CD8-positive, alpha-beta memory T cell (primary cell): ENCODE results near the gene CAMSAP1. TPM values are rescaled to one million over a fixed set of nuclear protein-coding genes. Genes with fewer than 3 reads are reported as not detected.

Experiments used
- CTCF ChIA-PET: fragments of 350-600 bp; sonication (Branson Sonifier 250); formaldehyde crosslinking; loops from one replicate; lab custom pipeline; 2021; ENCODE audit warnings: antibody characterized with exemption; lab: Charles Lee
- POLR2A ChIA-PET: fragments of 350-600 bp; sonication (Branson Sonifier 250); formaldehyde crosslinking; loops from one replicate; lab custom pipeline; 2021; ENCODE audit warnings: antibody characterized with exemption; lab: Charles Lee
- DNase-seq, 5 donors: peaks; one replicate each; pipeline versions ENCODE4 v3.0.0 to v3.0.0-alpha.2; 2020 to 2022; ENCODE audit warnings: mixed read lengths in 1 of 5
- H3K27ac ChIP-seq: one replicate; pipeline ENCODE4 v1.7.0; 2013; ENCODE audit warnings: low read depth, mild to moderate bottlenecking, low read length, moderate library complexity
- H3K27me3 ChIP-seq: 2 replicates; pipeline ENCODE4 v1.7.0; 2013; ENCODE audit warnings: low read length, mild to moderate bottlenecking; ENCODE audit not compliant: insufficient read depth, poor library complexity, severe bottlenecking
- H3K36me3 ChIP-seq: 2 replicates; pipeline ENCODE4 v1.7.0; 2013; ENCODE audit warnings: mild to moderate bottlenecking, low read length, moderate library complexity; ENCODE audit not compliant: insufficient read depth
- H3K4me1 ChIP-seq: 2 replicates; pipeline ENCODE4 v1.7.0; 2013; ENCODE audit warnings: mild to moderate bottlenecking, low read length, moderate library complexity; ENCODE audit not compliant: insufficient read depth
- H3K4me3 ChIP-seq: 2 replicates; pipeline ENCODE4 v1.7.0; 2013; ENCODE audit warnings: mild to moderate bottlenecking, low read length
- H3K9me3 ChIP-seq: 2 replicates; pipeline ENCODE4 v1.7.0; 2013; ENCODE audit warnings: mild to moderate bottlenecking, low read length
- H3K27ac Mint-ChIP-seq, 8 donors: one replicate each; pipeline ENCODE4 v1.8.0; 2020 to 2021; ENCODE audit warnings: mixed read lengths in 8 of 8, mild to moderate bottlenecking in 6 of 8, inconsistent platforms in 3 of 8, moderate library complexity in 3 of 8
- H3K27me3 Mint-ChIP-seq, 2 donors: one replicate each; pipeline ENCODE4 v1.8.0; 2020 to 2021; ENCODE audit warnings: mixed read lengths in 2 of 2, mild to moderate bottlenecking in 1 of 2, moderate library complexity in 1 of 2
- H3K36me3 Mint-ChIP-seq, 3 donors: one replicate each; pipeline ENCODE4 v1.8.0; 2020 to 2021; ENCODE audit warnings: mixed read lengths in 3 of 3, inconsistent platforms in 1 of 3, mild to moderate bottlenecking in 1 of 3
- H3K4me1 Mint-ChIP-seq, 3 donors: one replicate each; pipeline ENCODE4 v1.8.0; 2020 to 2021; ENCODE audit warnings: mixed read lengths in 3 of 3, inconsistent platforms in 1 of 3, mild to moderate bottlenecking in 1 of 3
- H3K4me3 Mint-ChIP-seq, 7 donors: one replicate each; pipeline ENCODE4 v1.8.0; 2020 to 2021; ENCODE audit warnings: mixed read lengths in 7 of 7, mild to moderate bottlenecking in 6 of 7, moderate library complexity in 4 of 7, inconsistent platforms in 2 of 7
- H3K9me3 Mint-ChIP-seq, 5 donors: one replicate each; pipeline ENCODE4 v1.8.0; 2020 to 2022; ENCODE audit warnings: mixed read lengths in 5 of 5, mild to moderate bottlenecking in 3 of 5, moderate library complexity in 2 of 5, inconsistent platforms in 1 of 5
- polyA plus RNA-seq: library from polyadenylated mRNA; unstranded; fragments of 300-500 nt; fragmentation: Illumina TruSeq; gene quantifications from one replicate; pipeline ENCODE4 v1.2.3, GENCODE V29; 2021
- total RNA-seq, 2 experiments: library from RNA; stranded (reverse); gene quantifications; one replicate each; pipeline ENCODE4 v1.2.3, GENCODE V29; 2021

The CAMSAP1 gene
- total and polyA plus RNA-seq, 3 experiments from 2014 or later = 2.2 to 33.7 (median 30.4) TPM

DNA sequence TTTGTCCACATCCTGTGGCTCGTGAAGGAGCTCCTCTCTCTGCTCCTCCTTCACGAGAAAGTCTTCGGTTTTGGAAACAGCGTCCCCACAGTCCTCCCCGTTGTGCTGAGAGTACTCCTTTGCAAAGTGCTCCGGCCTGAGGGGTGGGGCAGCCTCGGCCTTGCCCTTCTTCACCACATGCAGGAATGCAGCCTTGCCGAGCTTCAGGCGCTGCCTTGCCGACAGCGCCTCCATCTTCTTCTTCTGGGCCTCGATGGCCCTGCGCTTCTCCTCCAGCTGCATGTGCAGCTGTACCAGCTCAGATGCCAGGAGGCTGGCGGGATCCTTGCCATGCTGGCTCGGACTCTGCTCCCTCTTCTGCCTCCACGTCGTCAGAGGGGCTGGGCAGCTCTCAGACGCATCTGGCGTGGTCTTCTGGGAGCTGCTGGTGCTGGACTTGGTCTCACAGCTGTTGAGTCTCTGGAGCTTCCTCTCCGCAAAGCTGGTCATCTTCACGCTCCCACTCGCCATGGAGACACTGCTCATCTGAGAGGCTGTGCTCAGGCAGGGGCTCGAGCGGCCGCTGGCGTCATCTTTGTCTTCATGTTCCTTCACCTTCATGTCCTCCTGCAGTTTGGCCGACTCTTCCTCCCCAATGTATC, 85.5 kb downstream of the CAMSAP1 start:
- ChIA-PET CTCF (no interaction called here), POLR2A (no interaction called here)
- Mint-ChIP-seq H3K27me3 (no peaks in the 10 kb centered on the region), H3K4me1 (peaks cover 0 to 3% (median 3%) of the 10 kb centered on the region in 3 donors), H3K4me3 (no peak overlapping the region), H3K27ac (no peak overlapping the region), H3K9me3 (no peaks in the 10 kb centered on the region), H3K36me3 (peaks cover 15 to 92% (median 30%) of the 10 kb centered on the region in 3 donors)
- Histone ChIP-seq H3K4me1 (no peaks in the 10 kb centered on the region), H3K27ac (no peak overlapping the region), H3K36me3 (peaks cover 33% of the 10 kb centered on the region), H3K27me3 (no peaks in the 10 kb centered on the region), H3K9me3 (no peaks in the 10 kb centered on the region), H3K4me3 (no peak overlapping the region)
- DNase-seq = no peak

DNA sequence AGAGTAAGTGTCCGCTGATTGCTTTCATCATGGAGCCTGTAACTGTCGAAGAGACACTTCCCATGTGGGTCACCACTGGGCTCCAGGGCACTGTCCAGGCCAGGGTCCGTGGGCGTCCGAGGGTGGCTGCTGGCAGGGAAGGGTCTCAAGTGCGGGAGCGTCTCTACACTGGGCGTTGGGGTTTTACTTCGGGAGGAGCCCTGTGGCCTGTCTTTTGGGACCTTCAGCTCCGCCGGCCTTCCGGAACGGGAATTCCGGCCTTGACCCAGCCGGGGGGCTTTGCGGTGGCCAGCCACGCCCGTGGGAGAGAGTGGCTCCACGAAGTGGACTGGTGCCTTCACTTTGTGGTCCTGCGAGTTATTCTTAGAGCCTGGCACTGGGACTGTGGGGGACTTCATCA, 86.2 kb downstream of the CAMSAP1 start:
- ChIA-PET CTCF (no interaction called here), POLR2A (no interaction called here)

DNA sequence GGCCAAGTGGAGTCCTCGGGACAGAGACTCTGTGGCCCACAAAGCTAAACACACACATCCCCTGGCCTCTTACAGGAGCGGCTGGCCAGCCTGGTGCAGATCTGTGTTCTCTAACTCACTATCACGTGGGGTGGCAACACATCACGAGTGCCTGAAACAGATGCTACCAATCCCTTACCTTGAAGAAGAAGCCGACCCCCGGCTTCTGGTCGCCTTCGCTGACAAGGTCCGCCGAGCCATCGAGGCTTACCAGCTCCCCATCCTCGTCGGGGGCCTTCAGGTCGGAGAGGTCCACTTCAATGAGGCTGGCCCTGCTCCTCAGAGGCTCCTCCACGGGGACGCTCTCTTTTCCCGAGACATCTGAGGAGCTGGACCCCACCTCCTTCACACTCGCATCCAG, 86.7 kb downstream of the CAMSAP1 start:
- Mint-ChIP-seq H3K36me3 (peaks cover 11 to 94% (median 33%) of the 10 kb centered on the region in 3 donors), H3K4me3 (no peak overlapping the region), H3K27ac (no peak overlapping the region), H3K27me3 (no peaks in the 10 kb centered on the region), H3K9me3 (no peaks in the 10 kb centered on the region), H3K4me1 (peaks cover 3 to 8% (median 6%) of the 10 kb centered on the region in 3 donors)
- no peak overlapping the region for H3K4me3 ChIP-seq
- no peak for DNase-seq
- no peak overlapping the region for H3K27ac ChIP-seq
- H3K9me3 ChIP-seq = no peaks in the 10 kb centered on the region
- ChIA-PET POLR2A (no interaction called here), CTCF (no interaction called here)
- no peaks in the 10 kb centered on the region for H3K4me1 ChIP-seq
- H3K36me3 ChIP-seq = peaks cover 43% of the 10 kb centered on the region
- H3K27me3 ChIP-seq = no peaks in the 10 kb centered on the region

More for the DNA sequence above, 86.2 kb downstream of the CAMSAP1 start:
- peaks cover 11 to 93% (median 34%) of the 10 kb centered on the region in 3 donors for H3K36me3 Mint-ChIP-seq
- H3K27me3 Mint-ChIP-seq = no peaks in the 10 kb centered on the region
- H3K4me1 Mint-ChIP-seq = peaks cover 0 to 6% (median 6%) of the 10 kb centered on the region in 3 donors
- Histone ChIP-seq H3K4me3 (no peak overlapping the region), H3K27me3 (no peaks in the 10 kb centered on the region), H3K9me3 (no peaks in the 10 kb centered on the region), H3K27ac (no peak overlapping the region), H3K4me1 (no peaks in the 10 kb centered on the region), H3K36me3 (peaks cover 40% of the 10 kb centered on the region)
- H3K9me3 Mint-ChIP-seq = no peaks in the 10 kb centered on the region
- DNase-seq = no peak
- no peak overlapping the region for H3K4me3 Mint-ChIP-seq
- H3K27ac Mint-ChIP-seq = no peak overlapping the region

DNA sequence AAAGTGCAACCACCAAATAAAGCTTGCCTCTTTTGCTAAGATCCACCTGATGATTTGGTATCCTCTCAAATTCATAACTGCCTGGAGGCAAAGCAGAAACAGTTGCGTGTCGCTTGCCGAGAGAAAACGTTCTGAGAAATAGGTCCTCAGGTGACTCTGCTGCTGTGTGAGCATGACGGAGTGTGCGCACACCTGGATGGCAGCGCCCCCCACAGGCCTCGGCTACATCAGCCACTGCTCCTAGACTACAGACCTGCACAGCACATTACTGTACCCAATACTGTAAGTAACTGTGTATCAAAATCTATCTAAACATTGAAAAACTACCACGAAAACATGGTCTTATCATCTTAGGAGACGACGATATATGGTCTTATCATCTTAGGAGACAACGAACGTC, 87.4 kb downstream of the CAMSAP1 start:
- no peaks in the 10 kb centered on the region for H3K9me3 ChIP-seq
- Mint-ChIP-seq H3K9me3 (no peaks in the 10 kb centered on the region), H3K4me1 (peaks cover 3 to 5% (median 3%) of the 10 kb centered on the region in 3 donors), H3K4me3 (no peak overlapping the region), H3K27me3 (no peaks in the 10 kb centered on the region), H3K36me3 (peaks cover 11 to 93% (median 32%) of the 10 kb centered on the region in 3 donors), H3K27ac (no peak overlapping the region)
- peaks cover 47% of the 10 kb centered on the region for H3K36me3 ChIP-seq
- H3K27me3 ChIP-seq = no peaks in the 10 kb centered on the region
- DNase-seq = no peak
- CTCF ChIA-PET = no interaction called here
- H3K4me3 ChIP-seq = no peak overlapping the region
- no peak overlapping the region for H3K27ac ChIP-seq
- no peaks in the 10 kb centered on the region for H3K4me1 ChIP-seq
- POLR2A ChIA-PET = interaction anchor here (0.6 kb wide), 1 partner anchor 51 kb away, joined by 4 read pairs; no protein-coding TSS in a partner anchor

DNA sequence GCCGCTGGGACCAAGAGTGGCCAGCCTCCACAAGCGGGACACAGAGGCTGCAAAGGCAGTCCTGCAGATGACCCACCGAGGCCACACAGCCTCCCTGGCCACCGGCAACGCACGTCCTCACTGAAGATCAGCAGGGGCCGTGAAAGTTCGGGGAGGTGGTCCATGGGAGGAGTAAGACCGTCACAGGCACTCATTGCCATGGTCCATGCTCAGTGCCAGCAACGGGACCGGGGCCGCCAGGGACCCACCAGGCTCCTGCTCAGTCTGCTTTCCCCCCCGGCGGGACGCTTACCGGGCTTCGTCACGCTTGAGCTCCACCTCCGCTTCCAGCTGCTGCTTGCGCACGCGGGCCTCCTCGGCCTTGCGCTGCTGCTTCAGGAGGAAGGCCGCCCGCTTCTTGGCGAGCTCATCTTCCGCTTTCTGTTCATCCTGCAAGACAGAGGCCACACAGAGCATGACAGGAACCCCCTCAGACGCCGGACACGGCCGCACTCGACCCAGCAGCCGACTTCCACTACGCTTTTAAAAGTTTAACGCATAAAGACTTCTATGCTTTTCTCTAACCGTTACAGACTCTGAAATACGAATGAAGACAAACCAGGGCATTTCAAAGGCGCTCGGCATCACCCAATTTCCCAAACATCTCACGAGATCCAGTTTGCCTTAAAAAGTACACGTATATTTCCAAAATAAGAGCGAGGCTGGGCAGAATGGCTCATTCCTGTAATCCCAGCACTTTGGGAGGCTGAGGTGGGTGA, 88.4 kb downstream of the CAMSAP1 start:
- Mint-ChIP-seq H3K9me3 (no peaks in the 10 kb centered on the region), H3K4me1 (peaks cover 3 to 5% (median 3%) of the 10 kb centered on the region in 3 donors), H3K36me3 (peaks cover 11 to 94% (median 32%) of the 10 kb centered on the region in 3 donors), H3K27me3 (no peaks in the 10 kb centered on the region), H3K27ac (no peak overlapping the region), H3K4me3 (no peak overlapping the region)
- Histone ChIP-seq H3K27ac (no peak overlapping the region), H3K4me3 (no peak overlapping the region), H3K9me3 (no peaks in the 10 kb centered on the region), H3K36me3 (peaks cover 46% of the 10 kb centered on the region), H3K27me3 (no peaks in the 10 kb centered on the region), H3K4me1 (no peaks in the 10 kb centered on the region)
- POLR2A ChIA-PET = no interaction called here
- CTCF ChIA-PET = no interaction called here
- no peak for DNase-seq

DNA sequence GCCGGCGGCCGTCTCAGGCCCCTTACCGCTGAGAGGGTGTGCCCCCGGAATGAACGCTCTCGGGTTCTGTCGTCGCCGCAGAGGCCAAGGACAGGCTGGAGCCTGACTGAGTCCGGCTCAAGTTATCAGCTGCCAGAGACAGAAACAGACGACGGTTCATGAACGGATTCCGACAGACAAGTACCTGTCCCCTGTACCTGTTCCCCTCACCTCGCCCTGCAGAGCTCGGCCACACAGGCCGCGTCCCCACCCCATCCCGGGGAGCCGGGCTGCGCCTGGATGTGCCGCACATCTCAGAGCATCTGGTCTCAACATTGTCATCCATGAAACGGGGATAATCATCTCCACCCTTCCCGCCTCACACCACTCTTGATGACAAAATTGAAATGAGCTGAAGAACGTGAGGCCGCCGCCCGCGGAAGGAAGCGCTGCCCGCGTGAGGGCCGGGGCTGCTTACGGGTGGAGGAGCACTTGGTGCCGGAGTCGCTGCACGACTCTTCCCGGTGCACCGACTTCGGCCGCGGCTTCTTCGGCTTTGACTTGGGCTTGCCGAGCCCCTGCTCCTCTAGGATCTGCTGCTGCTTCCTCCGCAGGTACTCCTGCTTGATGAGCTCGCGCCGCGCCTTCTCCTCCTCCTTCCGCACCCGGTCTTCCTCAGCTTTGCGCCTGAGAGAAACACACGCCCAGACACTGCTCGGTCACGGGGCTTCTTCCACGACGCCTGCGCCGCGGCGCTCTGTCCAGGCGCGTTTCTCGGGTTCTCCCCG, 89.2 kb downstream of the CAMSAP1 start:
- POLR2A ChIA-PET = no interaction called here

DNA sequence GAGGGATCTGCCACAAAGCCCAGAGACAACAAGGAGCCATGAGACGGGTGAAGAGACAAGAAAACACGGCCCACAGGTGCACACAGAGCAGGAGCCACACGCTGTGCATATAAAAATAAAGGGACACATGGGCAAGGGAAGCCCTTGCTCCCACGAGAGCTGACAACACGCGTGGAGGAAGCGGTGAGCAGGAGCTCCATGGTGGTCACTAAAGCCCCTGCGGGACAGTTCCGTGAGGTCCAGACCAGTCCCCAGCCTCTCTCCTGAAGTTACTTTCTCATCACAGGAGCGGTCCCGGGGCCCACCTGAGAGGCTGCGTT, 90.7 kb downstream of the CAMSAP1 start:
- Mint-ChIP-seq H3K9me3 (no peaks in the 10 kb centered on the region), H3K4me1 (peaks cover 3 to 5% (median 3%) of the 10 kb centered on the region in 3 donors)
- H3K4me1 ChIP-seq = no peaks in the 10 kb centered on the region

More for the DNA sequence above, 89.2 kb downstream of the CAMSAP1 start:
- Mint-ChIP-seq H3K4me3 (no peak overlapping the region), H3K4me1 (peaks cover 3 to 5% (median 3%) of the 10 kb centered on the region in 3 donors), H3K27ac (no peak overlapping the region), H3K36me3 (peaks cover 11 to 93% (median 26%) of the 10 kb centered on the region in 3 donors), H3K27me3 (no peaks in the 10 kb centered on the region), H3K9me3 (no peaks in the 10 kb centered on the region)
- no peak overlapping the region for H3K4me3 ChIP-seq
- H3K4me1 ChIP-seq = no peaks in the 10 kb centered on the region
- no peaks in the 10 kb centered on the region for H3K27me3 ChIP-seq
- no peaks in the 10 kb centered on the region for H3K9me3 ChIP-seq
- CTCF ChIA-PET = no interaction called here
- H3K36me3 ChIP-seq = peaks cover 39% of the 10 kb centered on the region
- no peak for DNase-seq
- H3K27ac ChIP-seq = no peak overlapping the region

More for the DNA sequence above, 90.7 kb downstream of the CAMSAP1 start:
- H3K36me3 Mint-ChIP-seq = peaks cover 9 to 93% (median 29%) of the 10 kb centered on the region in 3 donors
- CTCF ChIA-PET = no interaction called here
- Histone ChIP-seq H3K27me3 (no peaks in the 10 kb centered on the region), H3K36me3 (peaks cover 26% of the 10 kb centered on the region), H3K4me3 (no peak overlapping the region), H3K27ac (no peak overlapping the region), H3K9me3 (no peaks in the 10 kb centered on the region)
- H3K27me3 Mint-ChIP-seq = no peaks in the 10 kb centered on the region
- H3K27ac Mint-ChIP-seq = peak overlapping the region in 1 of 8 donors; percentile 42
- POLR2A ChIA-PET = no interaction called here
- DNase-seq = no peak
- no peak overlapping the region for H3K4me3 Mint-ChIP-seq
